Glutamatergic neuron (in vitro differentiated cells): Measurements from ENCODE around the gene ZSCAN5B. TPM values are rescaled to one million over a fixed set of nuclear protein-coding genes. Genes with fewer than 3 reads are reported as not detected.
"Not testable (repeated sequence)": the region's sequence is repeated elsewhere in the genome, so short reads cannot be mapped to it uniquely, and the experiment has no call there.

Source experiments
- DNase-seq: peaks from one replicate; pipeline ENCODE4 v3.0.0; 2022
- H3K27ac Mint-ChIP-seq: one replicate; pipeline ENCODE4 v1.8.0; 2020; ENCODE audit warnings: mild to moderate bottlenecking, mixed read lengths, inconsistent platforms; ENCODE audit not compliant: unreplicated experiment
- H3K27me3 Mint-ChIP-seq: one replicate; pipeline ENCODE4 v1.8.0; 2020; ENCODE audit warnings: mild to moderate bottlenecking, moderate library complexity, mixed read lengths, inconsistent platforms; ENCODE audit not compliant: unreplicated experiment
- H3K36me3 Mint-ChIP-seq: one replicate; pipeline ENCODE4 v1.8.0; 2020; ENCODE audit warnings: mild to moderate bottlenecking, mixed read lengths, inconsistent platforms; ENCODE audit not compliant: unreplicated experiment
- H3K4me1 Mint-ChIP-seq: one replicate; pipeline ENCODE4 v1.8.0; 2020; ENCODE audit warnings: mild to moderate bottlenecking, low read depth, mixed read lengths, inconsistent platforms; ENCODE audit not compliant: unreplicated experiment
- H3K4me3 Mint-ChIP-seq: one replicate; pipeline ENCODE4 v1.8.0; 2020; ENCODE audit warnings: mild to moderate bottlenecking, mixed read lengths, inconsistent platforms; ENCODE audit not compliant: unreplicated experiment
- H3K9me3 Mint-ChIP-seq: one replicate; pipeline ENCODE4 v1.8.0; 2020; ENCODE audit warnings: mild to moderate bottlenecking, moderate library complexity, mixed read lengths, inconsistent platforms; ENCODE audit not compliant: unreplicated experiment
- CTCF ChIP-seq: fragments of 200-600 bp; sonication (generic); IDR thresholded peaks from one replicate; pipeline ENCODE4 v1.5.0; 2021; ENCODE audit not compliant: partially characterized antibody, unreplicated experiment
- total RNA-seq: library from RNA; stranded (reverse); fragmentation: NEBNext Ultra II Directional; extraction: Animal tissue kit (Norgen Biotek cat#: 25700); gene quantifications from one replicate; pipeline ENCODE4 v1.2.1, GENCODE V29; 2021; ENCODE audit not compliant: unreplicated experiment

The ZSCAN5B gene
- total RNA-seq, 1 donor from 2014 or later: not detected

- DNase-seq, H3K4me1 Mint-ChIP-seq, H3K4me3 Mint-ChIP-seq, H3K27ac Mint-ChIP-seq, H3K27me3 Mint-ChIP-seq, H3K9me3 Mint-ChIP-seq: not testable (repeated sequence)
- TF ChIP-seq CTCF: peak; percentile 36
- H3K36me3 Mint-ChIP-seq: peaks cover 16% of the 10 kb centered on the region
Measured at GRCh38 chr19:56221442-56221841, 23.9 kb upstream of the ZSCAN5B start.

DNA sequence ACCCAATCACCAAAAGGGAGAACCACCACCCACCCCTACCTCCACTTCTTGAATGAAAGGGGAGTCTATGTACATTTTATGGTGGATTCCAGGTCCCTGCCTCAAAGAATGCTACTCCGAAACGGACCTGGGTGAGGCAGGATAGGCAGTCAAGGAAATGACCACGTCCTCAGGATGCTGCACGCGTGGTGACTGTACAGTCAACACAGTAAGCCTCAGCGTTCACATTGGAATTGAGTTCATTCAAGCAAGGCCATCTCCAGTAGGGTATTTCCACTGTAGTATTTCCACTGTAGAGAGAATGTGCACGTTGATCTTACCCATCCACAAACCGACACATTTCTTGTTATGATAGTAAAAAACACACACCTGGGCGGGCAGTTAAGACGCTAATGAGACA is 21.4 kb upstream of the ZSCAN5B start:
- DNase-seq: no peak
- no peak for TF ChIP-seq CTCF
- H3K27me3 Mint-ChIP-seq: peaks cover 4% of the 10 kb centered on the region
- H3K9me3 Mint-ChIP-seq: peaks cover 3% of the 10 kb centered on the region
- H3K4me3 Mint-ChIP-seq: no peak overlapping the region
- H3K36me3 Mint-ChIP-seq: peaks cover 16% of the 10 kb centered on the region
- no peak overlapping the region for H3K27ac Mint-ChIP-seq
- peaks cover 2% of the 10 kb centered on the region for H3K4me1 Mint-ChIP-seq

GRCh38 chr19:56217039-56217949 is 19.7 kb upstream of the ZSCAN5B start:
- H3K9me3 Mint-ChIP-seq: peaks cover 3% of the 10 kb centered on the region
- peak overlapping the region; percentile 58 for H3K4me3 Mint-ChIP-seq
- H3K27me3 Mint-ChIP-seq: peaks cover 2% of the 10 kb centered on the region
- H3K4me1 Mint-ChIP-seq: peaks cover 2% of the 10 kb centered on the region
- DNase-seq: peak; percentile 47
- peaks cover 4% of the 10 kb centered on the region for H3K36me3 Mint-ChIP-seq
- H3K27ac Mint-ChIP-seq: no peak overlapping the region
- no peak for TF ChIP-seq CTCF

GRCh38 chr19:56211718-56212117 is 14.1 kb upstream of the ZSCAN5B start:
- Mint-ChIP-seq H3K9me3 (peaks cover 4% of the 10 kb centered on the region), H3K4me1 (no peaks in the 10 kb centered on the region), H3K36me3 (no peaks in the 10 kb centered on the region), H3K27me3 (peaks cover 4% of the 10 kb centered on the region), H3K27ac (no peak overlapping the region), H3K4me3 (no peak overlapping the region)
- DNase-seq: no peak
- no peak for TF ChIP-seq CTCF

DNA sequence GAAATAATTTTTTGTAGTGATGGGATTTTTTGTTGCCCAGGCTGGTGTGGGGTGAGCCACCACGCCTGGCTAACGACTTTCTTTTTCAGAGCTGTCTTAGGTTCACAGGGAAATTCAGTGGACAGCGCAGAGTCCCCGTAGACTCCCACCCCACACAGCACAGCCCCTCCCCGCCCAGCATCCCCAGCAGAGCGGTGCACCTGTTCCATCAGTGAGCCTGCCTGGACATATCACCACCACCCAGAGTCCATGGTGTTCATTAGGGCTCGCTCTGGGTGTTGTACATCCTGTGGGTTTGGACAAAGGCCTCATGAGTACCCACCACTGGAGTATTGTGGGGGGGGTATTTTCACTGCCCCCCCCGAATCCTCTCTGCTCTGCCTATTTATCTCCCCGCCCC is 12.5 kb upstream of the ZSCAN5B start:
- not testable (repeated sequence) for H3K4me1 Mint-ChIP-seq, H3K9me3 Mint-ChIP-seq, H3K27ac Mint-ChIP-seq, H3K36me3 Mint-ChIP-seq, H3K4me3 Mint-ChIP-seq, DNase-seq, H3K27me3 Mint-ChIP-seq
